Right ventricle myocardium inferior (tissue), 1 donor: Measurements from ENCODE around the gene SCTR. TPM values are rescaled to one million over a fixed set of nuclear protein-coding genes. Genes with fewer than 3 reads are reported as not detected.

Source experiments
- ATAC-seq: fragments of 200-7000 bp; cut with Tn5 transposase; one replicate; pipeline ENCODE4 v1.9.1; 2020; ENCODE audit warnings: mild to moderate bottlenecking, moderate library complexity
- DNase-seq: peaks from one replicate; pipeline ENCODE4 v3.0.0; 2021; ENCODE audit errors: missing footprints
- intact Hi-C: fragments of 100-400 bp; cut with DNase I; formaldehyde crosslinking; loops from one replicate; pipeline ENCODE4 v1.11.0; 2022
- total RNA-seq: library from RNA; stranded (reverse); fragmentation: NEBNext Ultra II Directional; extraction: Animal tissue kit (Norgen Biotek cat#: 25700); gene quantifications from one replicate; pipeline ENCODE4 v1.2.1, GENCODE V29; 2021
- donor health status: DM: no; HTN: yes; CAD: no; lungs with severe emphysema.

The SCTR gene
- total RNA-seq, 1 donor from 2014 or later, result 0.41 TPM

DNA sequence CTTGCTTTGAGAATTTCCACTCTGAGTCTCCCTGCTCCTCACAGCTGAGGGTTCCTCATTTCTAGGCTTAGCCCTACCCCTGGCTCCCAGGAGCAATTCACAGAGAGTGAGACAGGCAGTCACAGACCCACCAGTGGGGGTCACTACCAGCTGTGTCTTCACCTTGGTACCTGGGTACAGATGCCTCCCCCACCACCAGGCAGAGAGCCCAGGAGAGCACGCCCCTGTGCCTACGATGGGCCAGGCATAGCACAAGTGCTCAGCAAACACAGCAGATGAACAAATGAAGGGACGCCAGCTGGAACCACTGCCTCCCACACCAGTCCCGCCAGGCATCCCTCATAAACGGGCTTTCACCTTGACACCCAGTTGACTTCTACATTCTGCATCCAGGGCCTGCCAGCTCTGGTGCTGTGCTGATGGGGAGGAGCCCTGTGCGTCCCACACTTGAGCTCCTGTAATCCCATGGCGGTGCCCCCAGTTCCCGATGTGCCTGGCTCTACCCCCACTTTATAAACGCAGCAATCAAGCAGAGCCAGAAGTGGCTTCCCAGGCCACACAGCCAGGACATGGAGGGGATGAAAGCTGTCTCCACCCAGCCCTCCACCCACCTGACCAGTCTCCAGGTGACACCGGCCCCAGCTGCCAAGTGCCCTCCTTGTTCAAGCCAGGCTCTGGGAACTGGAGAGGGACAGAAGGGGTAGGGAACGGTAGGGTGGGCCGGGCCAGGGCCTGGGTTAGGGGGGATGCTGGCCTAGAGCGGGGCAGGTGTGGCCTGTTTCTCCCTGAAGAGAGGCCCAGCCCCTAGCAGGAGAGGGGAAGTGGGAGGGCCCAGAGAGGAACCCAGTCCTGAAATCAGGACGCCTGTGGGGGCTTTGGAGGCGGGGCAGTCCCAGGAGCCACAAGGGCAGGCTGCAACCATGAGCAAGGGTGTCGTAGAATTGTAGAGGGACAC, 42.5 kb downstream of the SCTR start:
- no peak for ATAC-seq
- DNase-seq, result no peak
- intact Hi-C loops, result no loop called here

DNA sequence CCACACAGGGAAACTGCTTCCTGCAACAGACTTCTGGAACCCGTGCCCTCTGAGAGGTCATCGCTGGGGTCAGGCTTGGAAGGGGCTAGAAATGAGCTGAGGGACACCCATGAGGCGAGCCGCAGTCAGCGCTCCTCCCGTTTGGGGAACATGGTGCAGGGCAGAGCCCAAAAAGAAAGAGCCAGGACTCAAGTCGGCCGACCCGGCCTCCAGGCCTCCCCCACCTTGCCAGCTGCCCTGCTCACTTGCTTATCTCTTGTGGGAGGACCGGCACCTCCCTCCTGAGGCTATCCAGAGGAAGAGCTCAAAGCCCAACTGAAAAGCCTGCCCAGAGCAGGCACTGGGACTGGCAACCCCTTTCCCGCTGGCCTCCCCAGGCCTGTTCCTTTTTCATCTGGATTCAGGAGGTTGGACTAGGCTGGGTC, 43.6 kb downstream of the SCTR start:
- ATAC-seq, result peak; percentile 18
- intact Hi-C loops, result no loop called here
- DNase-seq, result no peak

DNA sequence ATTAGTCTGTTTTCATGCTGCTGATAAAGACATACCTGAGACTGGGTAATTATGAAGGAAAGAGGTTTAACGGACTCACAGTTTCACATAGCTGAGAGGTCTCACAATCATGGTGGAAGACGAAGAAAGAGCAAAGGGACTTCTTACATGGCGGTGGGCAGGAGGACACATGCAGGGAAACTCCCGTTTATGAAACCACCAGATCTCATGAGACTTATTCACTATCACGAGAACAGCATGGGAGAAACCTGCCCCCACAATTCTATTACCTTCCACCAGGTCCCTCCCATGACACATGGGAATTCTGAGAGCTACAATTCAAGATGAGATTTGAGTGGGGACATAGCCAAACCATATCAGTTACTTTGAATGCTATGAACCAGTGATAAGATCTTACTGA, 44.1 kb downstream of the SCTR start:
- intact Hi-C loops, result no loop called here
- DNase-seq (no peak), ATAC-seq (no peak)

DNA sequence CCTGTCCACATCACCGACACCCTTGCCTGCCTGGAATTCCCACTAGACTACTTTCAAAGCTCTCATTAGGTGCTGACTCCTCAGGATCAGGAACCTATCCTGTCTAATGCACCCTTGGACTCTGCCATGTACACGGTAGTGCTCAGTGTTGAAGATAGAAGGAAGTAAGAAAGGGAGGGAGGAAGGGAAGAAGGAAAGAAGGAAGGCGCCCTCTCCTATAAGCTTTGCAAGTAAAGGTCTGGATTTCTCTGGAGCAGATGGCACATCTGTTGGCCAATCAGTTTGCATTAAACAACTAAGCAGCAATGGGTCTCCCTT, 45.3 kb downstream of the SCTR start:
- intact Hi-C loops, result loop anchor here (5.0 kb wide), 1 partner anchor 262 kb away; no protein-coding TSS in a partner anchor
- ATAC-seq (no peak), DNase-seq (no peak)

DNA sequence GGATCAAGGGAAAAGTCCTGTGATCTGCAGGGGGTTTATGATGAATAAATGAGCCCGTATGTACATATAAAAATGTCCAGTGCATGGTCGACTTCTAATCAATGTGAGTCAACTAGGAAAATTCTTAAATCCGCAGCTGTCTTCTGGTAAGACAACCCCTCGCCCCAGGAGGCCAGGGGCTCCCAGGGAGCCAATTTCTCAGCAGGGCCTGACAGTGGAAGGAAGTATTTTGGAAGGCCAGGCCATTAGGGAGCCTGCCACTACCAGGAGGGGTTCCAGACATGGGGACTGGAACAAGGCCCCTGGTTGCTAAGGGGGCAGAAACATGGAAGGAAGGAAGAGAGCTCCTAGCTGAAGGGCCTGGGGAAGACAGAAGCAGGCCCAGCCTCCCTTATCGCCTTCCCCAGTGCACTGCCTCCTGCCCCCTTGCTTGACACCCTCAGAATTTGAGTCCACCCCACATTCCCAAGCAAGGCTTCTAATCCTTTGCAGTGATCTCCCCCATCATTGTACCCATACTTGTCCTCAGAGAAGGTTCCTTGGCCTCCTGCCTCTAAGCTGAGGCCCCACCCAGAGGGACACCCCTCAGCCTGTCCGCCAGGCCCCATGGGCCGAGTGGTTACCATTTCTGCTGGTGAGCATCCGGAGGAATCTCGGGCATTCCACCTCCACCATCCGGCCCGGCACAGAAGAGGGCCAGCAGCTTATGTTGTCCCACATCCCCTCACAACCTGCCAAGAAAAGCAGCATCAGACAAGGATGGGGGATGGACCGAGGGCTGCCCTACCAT, 45.9 kb downstream of the SCTR start:
- DNase-seq (no peak), ATAC-seq (no peak)
- intact Hi-C loops, result loop anchor here (5.0 kb wide), 1 partner anchor 261 kb away; no protein-coding TSS in a partner anchor

DNA sequence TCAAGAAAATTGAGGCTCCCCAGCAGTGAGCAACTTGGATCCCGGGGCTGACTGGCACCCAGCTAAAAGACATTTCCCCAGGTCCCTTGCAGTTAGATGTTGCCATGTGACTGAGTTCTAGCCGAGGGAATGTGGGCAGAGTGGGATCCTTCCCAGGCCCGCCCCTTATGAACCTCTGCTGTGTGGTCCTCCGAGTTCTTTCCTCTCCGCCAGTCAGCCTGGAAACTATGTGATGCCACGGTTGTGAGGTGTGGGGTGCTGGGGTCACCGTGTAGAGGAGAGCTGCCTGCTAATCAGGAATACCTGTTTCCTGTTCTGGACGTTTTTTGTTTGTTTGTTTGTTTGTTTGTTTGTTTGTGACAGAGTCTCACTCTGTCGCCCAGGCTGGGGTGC, 47.2 kb downstream of the SCTR start:
- intact Hi-C loops, result loop anchor here (5.0 kb wide), 1 partner anchor 260 kb away; no protein-coding TSS in a partner anchor
- DNase-seq, result no peak

DNA sequence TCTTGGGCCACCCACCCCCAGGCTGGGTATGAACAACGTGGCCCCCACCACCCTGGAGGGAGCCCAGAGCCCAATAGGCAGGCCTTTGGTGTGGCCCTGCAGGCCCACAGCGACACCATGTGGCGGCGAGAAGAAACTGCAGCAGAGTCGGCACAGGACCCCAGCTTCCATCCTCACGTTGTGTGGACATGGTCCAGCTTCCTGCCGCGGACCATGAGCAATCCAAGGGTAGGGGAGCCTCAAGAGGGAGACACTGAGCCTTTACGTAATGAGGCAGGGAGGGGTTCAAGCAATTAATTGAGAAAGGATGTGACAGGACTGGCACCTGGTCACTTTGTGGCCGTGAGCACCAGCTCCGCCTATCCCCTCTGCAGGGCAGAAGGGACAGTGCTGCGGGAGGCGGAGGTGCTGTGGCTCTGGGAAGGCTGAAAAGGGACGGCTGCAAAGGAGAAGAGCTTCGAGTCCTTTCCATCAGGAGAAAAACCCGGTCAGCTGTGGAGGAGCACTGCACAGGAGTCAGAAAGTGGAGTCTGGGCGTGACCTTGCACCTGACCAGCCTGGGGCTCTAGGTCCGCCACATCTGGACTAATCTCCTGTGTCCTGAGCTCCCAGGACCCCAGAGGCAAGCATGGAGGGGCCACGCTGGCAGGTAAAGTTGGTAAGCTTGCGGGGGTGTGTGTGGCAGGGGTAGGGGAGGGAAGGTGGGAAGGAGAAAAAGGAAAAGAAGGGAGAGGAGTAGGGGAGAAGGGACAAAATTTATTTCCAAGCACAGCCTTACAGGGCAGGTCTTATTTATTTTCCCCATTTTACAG, 47.8 kb downstream of the SCTR start:
- ATAC-seq (peak; percentile 53), DNase-seq (no peak)
- intact Hi-C loops, result loop anchor here (1.0 to 5.0 kb wide), 2 partner anchors 69 to 259 kb away; no protein-coding TSS in a partner anchor

More for the DNA sequence above, 47.2 kb downstream of the SCTR start:
- ATAC-seq, result no peak

DNA sequence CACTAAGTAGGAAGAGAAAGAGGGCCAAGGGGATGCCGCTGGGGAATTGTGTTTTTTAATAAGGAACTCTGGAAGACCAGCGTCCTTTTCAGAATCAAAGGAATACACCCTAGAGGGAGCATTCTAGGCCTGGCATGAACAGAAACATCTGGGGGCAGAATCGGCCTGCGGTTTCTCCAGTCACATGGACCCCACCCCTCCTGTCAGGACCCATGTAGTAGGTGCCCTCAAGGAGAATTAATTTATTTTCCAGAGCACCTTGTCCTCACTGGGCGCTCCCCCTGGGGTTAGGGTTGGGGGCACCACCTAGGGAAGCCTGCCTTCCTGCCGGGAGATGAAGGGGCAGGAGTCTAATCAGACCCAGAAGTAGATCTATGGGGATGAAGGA, 48.4 kb downstream of the SCTR start:
- intact Hi-C loops, result loop anchor here (1.0 to 5.0 kb wide), 3 partner anchors 69 to 259 kb away; no protein-coding TSS in a partner anchor
- DNase-seq, result no peak

DNA sequence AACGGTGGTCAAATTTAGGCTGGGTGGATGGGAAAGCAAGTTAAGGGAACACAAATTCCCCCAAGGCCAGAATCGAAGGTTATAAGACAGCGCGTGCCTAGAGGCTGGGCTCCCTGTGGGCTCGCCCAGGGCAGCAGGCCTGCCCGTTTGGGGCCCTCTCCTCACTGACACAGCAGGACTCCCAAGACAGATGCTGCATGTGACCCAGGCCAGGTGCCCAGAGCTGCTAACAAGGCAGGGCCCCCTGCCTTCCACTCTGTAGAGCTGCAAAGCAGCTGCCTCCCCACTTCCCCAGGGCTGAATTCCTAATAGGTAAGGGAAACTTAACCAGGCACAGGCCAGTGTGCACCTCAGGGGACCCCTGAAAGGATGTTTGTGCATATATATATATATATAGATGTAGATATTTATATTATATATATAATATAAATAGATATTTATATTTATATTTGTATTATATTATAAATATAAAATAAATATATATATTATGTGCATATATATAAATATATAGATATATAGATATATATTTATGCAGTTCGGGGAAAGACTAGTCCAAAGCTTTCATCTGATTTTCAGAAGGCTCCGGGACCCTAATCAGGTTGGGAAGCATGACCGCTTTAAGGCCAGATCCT, 48.9 kb downstream of the SCTR start:
- ATAC-seq, result peak; percentile 70
- intact Hi-C loops, result loop anchor here (2.0 to 5.0 kb wide), 2 partner anchors 161 to 258 kb away; no protein-coding TSS in a partner anchor

More for the DNA sequence above, 48.4 kb downstream of the SCTR start:
- ATAC-seq, result peak; percentile 4

DNA sequence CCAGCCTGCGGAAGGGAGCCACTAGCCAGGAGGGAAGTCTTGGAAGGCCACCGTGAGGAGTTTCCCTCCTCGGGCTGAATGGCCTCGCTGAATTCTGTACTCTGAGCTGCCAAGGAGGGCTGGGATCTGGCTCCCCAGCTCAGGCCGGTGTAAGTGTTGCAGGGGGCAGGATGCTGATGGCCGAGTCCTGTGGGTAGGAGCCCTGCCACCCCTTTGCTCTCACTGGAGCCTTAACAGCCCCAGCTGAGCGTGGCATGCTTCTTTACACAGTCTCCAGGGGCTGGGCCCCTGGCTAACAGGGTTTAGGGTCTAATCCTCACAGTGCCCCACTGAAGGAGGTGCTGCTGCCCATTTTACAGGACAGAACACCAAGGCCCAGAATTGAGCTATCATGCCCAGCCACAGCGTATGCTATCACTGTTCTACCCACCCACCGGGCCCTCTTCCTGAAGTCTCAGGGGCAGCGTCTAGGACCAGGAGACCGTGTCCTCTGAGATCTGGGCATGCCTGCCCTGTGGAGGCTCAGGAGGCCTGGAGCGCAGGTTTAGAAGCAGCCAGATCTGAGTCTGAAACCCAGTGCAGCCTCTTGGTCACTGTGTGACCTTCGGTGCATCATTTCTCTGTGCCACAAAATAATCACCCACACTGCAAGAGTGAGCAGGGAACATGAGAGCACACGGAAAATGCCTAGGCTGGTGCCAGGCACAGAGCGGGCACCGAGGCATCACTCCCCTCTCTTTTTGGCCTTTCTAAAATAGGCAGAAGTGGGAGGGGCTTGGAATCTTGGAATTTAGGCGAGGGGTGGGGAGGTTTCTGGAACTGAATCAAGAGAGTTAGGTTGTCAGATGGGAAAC, 49.7 kb downstream of the SCTR start:
- intact Hi-C loops, result loop anchor here (2.0 to 5.0 kb wide), 2 partner anchors 160 to 257 kb away; no protein-coding TSS in a partner anchor
- ATAC-seq, result peak; percentile 70
- DNase-seq, result no peak

More for the DNA sequence above, 48.9 kb downstream of the SCTR start:
- no peak for DNase-seq

DNA sequence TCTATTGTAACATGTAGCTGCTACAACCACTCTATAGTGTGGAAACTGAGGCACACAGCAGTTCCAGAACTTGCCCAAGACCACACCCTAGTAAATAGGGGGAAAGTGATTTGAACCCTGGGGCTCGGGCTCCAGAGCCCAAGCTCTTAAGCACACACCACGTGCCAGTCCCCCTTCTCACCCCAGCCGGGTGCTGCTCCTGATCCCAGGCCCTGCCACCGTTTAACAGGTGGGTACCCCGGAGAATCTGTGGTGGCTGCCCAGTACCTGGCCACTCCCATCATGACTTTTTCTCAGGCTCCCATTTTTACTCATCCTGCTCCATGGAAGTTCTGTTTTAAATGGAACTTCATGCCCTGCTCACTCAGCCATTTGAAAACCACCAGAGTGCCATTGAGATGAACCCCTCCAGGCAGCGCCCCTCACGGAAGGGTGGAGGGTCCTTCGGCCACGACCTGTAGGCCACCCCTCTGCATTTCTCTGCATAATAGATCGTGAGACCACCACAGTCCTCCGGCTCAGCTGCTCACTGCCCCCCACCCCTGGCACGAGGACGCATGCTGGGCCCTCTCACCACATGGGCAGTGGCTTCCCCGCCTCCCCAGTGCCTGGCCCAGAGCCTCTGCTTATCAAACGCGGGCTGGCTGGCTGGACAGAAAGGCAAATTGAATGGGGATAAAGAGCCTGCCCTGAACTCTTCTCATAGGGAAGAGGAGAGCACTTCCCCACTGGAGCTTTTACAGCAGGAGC, 50.5 kb downstream of the SCTR start:
- intact Hi-C loops, result loop anchor here (2.0 kb wide), 1 partner anchor 159 kb away; no protein-coding TSS in a partner anchor
- DNase-seq, result no peak
- ATAC-seq, result no peak

DNA sequence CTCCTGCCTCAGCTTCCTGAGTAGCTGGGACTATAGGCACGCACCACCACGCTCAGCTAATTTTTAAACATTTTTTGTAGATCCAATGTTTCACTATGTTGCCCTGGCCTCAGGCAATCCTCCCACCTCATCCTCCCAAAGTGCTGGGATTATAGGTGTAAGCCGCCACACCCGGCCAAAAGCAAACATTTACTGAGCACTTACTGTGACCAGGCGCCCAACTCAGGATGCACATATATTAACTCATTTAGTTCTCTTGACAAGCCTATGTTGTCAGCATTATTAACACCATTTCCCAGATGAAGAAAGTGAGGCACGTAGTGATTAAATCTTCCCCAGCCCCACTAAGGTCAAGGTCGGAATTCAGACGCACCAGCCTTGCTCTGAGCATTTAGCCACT, 51.5 kb downstream of the SCTR start:
- ATAC-seq, result no peak
- DNase-seq, result no peak
- intact Hi-C loops, result no loop called here

DNA sequence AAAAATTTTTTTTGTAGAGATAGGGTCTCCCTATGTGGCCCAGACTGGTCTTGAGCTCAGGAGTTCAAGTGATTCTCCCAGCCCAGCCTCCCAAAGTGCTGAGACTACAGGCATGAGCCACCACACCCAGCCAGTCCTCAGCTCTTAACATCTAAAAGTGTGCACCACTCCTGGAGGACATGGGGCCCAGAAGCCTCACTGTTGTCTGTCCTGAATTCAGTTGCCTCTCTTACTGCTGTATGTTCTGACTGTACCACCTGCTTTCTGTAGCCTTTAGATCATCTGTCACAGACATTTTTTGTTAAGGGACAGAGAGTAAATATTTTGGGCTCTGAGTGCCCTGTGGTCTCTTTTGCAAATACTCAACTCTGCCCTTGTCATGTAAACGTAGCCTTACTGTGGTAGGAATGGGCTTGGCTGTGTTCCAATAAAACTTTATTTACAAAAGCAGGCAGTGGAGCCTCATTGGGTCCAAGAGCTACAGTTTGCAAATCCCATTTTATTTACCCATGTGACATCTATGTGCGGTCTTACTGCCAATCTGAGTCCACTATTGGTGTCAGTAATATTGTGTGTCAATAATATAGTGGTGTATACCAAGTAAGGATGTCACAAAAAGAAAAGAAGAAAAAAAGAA, 54.5 kb downstream of the SCTR start:
- ATAC-seq (no peak), DNase-seq (no peak)
- intact Hi-C loops, result no loop called here

DNA sequence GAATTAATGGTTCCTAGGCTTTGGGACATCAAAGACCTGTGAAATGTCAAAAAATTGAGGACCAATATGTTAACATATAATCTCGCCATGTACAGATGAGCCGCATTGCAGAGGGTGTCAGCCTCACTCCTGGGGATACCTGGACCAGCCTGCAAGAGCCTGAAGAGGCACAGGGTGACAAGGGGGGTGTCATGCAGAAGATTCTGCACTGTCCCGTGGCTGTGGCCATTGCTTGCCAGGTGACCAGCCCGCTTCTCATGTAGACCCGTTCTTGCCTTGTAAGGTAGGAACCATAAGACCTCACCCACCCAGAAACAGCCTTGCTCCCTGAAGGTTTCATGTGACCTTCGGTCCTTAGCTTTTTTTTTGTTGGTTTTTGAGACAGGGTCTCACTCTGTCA, 55.2 kb downstream of the SCTR start:
- no peak for ATAC-seq
- DNase-seq, result no peak
- intact Hi-C loops, result no loop called here

DNA sequence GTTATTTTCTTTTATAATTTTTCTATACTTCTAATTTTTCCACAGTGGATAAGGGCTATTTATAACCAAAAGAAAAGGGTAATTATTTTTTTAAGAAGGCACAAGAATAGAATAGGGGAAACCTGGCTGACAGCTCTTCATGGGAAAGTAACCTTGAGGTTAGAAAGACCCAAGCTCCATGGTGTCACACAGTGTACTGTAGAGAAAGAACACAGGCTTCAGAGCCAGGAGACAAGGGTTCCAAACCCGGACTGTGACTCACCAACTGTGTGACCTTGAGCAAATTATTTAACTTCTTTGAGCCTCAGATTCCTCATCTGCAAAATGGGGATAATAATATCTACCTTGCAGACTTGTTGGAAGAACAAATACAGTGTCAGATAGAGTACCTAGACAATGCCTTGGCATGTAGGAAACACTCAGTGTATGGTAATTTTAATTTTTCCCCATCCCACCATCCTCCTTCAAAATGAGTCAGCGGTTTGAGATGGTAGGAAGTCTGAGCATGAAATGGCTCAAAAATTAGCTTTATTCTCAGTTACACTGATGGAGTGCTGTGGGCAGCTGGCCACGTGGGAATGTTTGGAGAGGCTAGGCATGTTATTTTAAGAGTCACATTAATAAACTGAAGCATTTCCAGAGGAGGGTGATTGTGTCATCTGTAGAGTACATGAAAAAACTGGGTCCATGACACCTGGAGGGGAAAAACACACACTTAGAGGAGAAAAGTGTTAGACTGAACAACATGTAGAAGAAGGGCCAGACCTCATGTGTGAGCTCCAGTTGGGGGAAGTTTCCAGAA, 55.9 kb downstream of the SCTR start:
- DNase-seq (no peak), ATAC-seq (no peak)
- intact Hi-C loops, result no loop called here
